GM12878 (cell line): ENCODE results near the gene IL22RA2. TPM values are rescaled to one million over a fixed set of nuclear protein-coding genes. Genes with fewer than 3 reads are reported as not detected.

Experiments used
- EGR1 ChIP-seq, 2 experiments: IDR thresholded peaks; 1 replicate in 1 of 2; 2 replicates in 1 of 2; pipeline ENCODE4 v1.6.1; 2011 to 2012; ENCODE audit warnings: low read depth in 2 of 2, low read length in 2 of 2, borderline replicate concordance in 1 of 2, mild to moderate bottlenecking in 1 of 2, moderate library complexity in 1 of 2
- FOS ChIP-seq: IDR thresholded peaks from 3 replicates; pipeline ENCODE4 v1.6.1; 2011; ENCODE audit warnings: borderline replicate concordance; ENCODE audit not compliant: insufficient read length; ENCODE audit errors: extremely low read depth
- GABPA ChIP-seq: IDR thresholded peaks from 2 replicates; pipeline ENCODE4 v1.6.1; 2014; ENCODE audit warnings: antibody characterized with exemption, low read depth, mild to moderate bottlenecking, inconsistent platforms
- RUNX3 ChIP-seq: IDR thresholded peaks from 2 replicates; pipeline ENCODE4 v1.6.1; 2012; ENCODE audit warnings: low read length, inconsistent platforms
- ZSCAN29 ChIP-seq: fragments of 450-650 bp; IDR thresholded peaks from 2 replicates; pipeline ENCODE4 v1.6.1; 2017; ENCODE audit warnings: mild to moderate bottlenecking, moderate library complexity
- polyA plus RNA-seq, 11 experiments: library from polyadenylated mRNA; depleted of rRNA in 4 of 11; unstranded in 6 of 11; stranded (reverse) in 5 of 11; fragments of >200 nt; fragmentation: Nextera tagmentation in 4 of 11; fragmentation: Illumina TruSeq in 1 of 11; extraction: Ambion mirVana in 4 of 11; extraction: Trizol in 1 of 11; gene quantifications; 1 replicate in 1 of 11; 2 replicates in 10 of 11; pipeline versions ENCODE4 v1.2.1 to v1.2.3, GENCODE V29; 2011 to 2016; ENCODE audit warnings: inconsistent platforms in 2 of 11, missing spikeins in 2 of 11, low read depth in 1 of 11
- total RNA-seq, 4 experiments: library from RNA; depleted of rRNA in 3 of 4; stranded (reverse); fragments of >200 nt in 3 of 4; fragmentation: Illumina TruSeq in 1 of 4; extraction: Trizol in 1 of 4; gene quantifications; 2 replicates each; pipeline versions ENCODE4 v1.2.1 to v1.2.3, GENCODE V29; 2013 to 2021
- TF ChIP-seq, protein P1 (sequence below): fragments of 450-650 bp; formaldehyde crosslinking; IDR thresholded peaks from 2 replicates; pipeline ENCODE4 v1.4.0; 2022; ENCODE audit warnings: mild to moderate bottlenecking, moderate library complexity
- TF ChIP-seq, protein P2 (sequence below): IDR thresholded peaks from 2 replicates; pipeline ENCODE4 v1.6.1; 2012; ENCODE audit warnings: low read depth, low read length, improper control_type of control experiment

Gene IL22RA2
- total and polyA plus RNA-seq, 10 of the 15 experiments (the other 5 are each of a cell fraction or from before 2014, with no cell fraction given): 0.05 to 0.22 (median 0.09) TPM; not detected in 3

DNA sequence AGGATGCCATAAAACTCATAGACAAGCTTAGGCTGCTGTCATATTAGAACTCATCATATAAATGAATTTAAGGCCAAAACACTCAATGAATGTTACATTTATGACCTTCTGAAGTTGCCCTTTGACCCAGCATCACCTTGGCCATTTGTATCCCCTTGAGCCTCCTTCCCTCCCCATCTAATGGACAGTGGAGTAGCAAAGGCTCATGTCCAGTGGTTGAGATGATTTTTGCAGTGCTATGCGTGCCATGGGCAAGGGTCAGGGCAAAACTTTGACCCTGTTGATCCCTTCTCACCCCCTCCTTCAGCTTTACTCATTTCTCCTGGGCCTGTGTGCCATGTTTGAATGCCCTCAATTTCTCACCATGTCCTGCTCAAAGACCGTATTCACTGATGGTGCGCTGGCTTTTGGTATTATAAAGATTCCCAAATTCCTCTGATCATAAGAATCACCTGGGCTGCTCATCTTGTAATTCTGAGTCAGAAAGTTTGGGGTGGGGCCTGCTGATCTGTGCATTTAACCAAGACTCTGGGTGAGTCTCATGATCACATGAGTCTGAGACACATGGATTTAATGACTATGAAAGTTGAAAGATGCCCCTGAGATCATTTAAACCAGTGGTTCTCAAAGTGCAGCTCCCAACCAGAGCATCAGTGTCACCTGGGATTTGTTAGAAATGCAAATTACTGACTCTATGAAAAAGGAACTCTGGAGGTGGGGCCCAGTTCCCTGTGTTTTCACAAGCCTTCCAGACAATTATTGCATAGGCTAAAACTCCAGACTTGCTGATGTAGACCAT, 71.2 kb downstream of the IL22RA2 start (continued):
- TF ChIP-seq, protein P1, sequence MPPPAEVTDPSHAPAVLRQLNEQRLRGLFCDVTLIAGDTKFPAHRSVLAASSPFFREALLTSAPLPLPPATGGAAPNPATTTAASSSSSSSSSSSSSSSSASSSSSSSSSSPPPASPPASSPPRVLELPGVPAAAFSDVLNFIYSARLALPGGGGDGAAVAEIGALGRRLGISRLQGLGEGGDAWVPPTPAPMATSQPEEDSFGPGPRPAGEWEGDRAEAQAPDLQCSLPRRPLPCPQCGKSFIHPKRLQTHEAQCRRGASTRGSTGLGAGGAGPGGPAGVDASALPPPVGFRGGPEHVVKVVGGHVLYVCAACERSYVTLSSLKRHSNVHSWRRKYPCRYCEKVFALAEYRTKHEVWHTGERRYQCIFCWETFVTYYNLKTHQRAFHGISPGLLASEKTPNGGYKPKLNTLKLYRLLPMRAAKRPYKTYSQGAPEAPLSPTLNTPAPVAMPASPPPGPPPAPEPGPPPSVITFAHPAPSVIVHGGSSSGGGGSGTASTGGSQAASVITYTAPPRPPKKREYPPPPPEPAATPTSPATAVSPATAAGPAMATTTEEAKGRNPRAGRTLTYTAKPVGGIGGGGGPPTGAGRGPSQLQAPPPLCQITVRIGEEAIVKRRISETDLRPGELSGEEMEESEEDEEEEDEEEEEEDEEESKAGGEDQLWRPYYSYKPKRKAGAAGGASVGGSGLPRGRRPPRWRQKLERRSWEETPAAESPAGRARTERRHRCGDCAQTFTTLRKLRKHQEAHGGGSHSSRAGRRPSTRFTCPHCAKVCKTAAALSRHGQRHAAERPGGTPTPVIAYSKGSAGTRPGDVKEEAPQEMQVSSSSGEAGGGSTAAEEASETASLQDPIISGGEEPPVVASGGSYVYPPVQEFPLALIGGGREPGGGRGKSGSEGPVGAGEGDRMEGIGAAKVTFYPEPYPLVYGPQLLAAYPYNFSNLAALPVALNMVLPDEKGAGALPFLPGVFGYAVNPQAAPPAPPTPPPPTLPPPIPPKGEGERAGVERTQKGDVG: 0 out of 2 replicates have a peak, but pooled peaks have one; percentile 65
- TF ChIP-seq RUNX3 (peak; percentile 46), GABPA (no peak), EGR1 (IDR thresholded peaks at IDR 0.05; ENCODE audit: borderline replicate concordance in 1 of 2, low read depth in 2 of 2, low read length in 2 of 2) (no peak), FOS (no peak), ZSCAN29 (no peak)
- TF ChIP-seq, protein P2, sequence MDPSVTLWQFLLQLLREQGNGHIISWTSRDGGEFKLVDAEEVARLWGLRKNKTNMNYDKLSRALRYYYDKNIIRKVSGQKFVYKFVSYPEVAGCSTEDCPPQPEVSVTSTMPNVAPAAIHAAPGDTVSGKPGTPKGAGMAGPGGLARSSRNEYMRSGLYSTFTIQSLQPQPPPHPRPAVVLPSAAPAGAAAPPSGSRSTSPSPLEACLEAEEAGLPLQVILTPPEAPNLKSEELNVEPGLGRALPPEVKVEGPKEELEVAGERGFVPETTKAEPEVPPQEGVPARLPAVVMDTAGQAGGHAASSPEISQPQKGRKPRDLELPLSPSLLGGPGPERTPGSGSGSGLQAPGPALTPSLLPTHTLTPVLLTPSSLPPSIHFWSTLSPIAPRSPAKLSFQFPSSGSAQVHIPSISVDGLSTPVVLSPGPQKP: no peak
